Activated CD4-positive, CD25-positive, alpha-beta regulatory T cell treated with anti-CD3 and anti-CD28 coated beads, Interleukin-2, amount 50 U/mL, for 72 hours (primary cell): Measurements from ENCODE around the gene MYBBP1A.

Experiments
- DNase-seq: peaks from one replicate; pipeline ENCODE4 v3.0.0; 2021

MYBBP1A gene

DNA sequence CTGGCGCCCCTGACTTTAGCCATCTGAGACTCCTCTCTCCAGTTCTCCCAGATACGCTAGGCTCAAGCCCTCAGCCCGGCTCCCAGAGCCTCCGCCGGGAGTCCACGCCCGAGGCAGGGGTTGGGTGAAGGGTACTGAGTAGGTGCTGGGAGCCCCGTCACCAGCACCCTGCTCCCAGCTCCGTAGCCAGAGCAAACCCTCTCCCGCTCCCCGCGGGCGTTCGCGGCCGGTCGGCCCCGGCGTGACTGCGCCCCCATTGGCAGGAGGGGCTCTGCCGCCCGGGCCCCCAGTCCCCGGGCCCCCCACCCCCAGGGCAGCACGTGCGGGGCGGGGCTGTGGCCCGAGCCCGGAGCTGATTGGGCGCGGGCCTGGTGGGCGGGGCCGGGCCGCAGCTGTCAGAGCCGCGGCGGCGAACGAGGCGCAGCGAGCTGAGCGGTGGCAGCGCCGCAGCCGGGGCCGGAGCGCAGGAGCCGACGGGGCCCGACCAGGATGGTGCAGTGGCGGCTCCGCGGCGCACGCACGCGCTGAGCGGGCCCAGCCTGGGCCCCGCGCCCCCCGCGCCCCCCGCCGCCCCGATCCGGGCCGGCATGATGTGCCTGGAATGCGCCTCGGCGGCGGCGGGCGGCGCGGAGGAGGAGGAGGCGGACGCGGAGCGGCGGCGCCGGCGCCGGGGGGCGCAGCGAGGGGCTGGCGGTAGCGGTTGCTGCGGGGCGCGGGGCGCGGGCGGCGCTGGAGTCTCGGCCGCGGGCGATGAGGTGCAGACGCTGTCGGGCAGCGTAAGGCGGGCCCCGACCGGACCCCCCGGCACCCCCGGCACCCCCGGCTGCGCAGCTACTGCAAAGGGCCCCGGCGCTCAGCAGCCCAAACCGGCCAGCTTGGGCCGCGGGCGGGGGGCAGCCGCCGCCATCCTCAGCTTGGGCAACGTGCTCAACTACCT, 56.5 kb downstream of the MYBBP1A start, which contains the start of gene SPNS2:
TSS of gene SPNS2 (plus strand) at position 421 of the 937 bp plus-strand sequence. CDS start at position 588, 167 bp downstream.
- DNase-seq = peak; percentile 63

DNA sequence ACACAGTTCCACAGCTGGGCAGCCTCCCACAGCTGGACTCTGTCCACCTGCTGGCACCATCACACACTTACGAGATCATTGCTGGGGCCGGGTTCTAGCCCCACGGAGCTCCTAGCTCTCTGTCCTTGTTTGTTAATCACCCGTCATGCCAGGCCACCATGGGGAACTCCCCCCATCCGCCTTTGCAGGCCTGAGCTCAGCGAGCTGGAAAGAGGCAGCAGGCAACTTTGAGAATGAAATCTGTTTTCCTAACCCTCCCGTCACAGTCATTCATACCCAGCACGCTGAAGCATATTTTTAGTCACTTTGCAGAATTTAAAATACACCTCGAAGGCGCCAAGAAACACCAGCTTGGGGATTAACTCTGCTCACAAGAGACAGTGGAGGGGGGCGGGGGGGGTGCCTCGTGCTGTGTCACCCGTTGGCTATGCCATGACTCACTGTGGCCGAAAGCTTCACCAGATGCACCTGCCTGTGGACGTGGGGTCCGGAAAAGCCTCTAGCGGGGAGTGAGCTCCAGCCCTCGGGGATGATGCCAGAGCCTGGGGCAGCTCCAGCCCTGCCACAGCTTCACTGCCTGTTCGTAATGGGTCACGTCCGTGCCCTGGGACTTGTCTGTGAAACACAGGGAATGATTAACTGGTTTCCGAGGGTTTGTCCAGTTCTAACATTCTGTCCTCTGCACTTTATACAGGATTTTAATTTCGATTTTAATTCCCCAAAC, 57.9 kb downstream of the MYBBP1A start:
- no peak for DNase-seq

DNA sequence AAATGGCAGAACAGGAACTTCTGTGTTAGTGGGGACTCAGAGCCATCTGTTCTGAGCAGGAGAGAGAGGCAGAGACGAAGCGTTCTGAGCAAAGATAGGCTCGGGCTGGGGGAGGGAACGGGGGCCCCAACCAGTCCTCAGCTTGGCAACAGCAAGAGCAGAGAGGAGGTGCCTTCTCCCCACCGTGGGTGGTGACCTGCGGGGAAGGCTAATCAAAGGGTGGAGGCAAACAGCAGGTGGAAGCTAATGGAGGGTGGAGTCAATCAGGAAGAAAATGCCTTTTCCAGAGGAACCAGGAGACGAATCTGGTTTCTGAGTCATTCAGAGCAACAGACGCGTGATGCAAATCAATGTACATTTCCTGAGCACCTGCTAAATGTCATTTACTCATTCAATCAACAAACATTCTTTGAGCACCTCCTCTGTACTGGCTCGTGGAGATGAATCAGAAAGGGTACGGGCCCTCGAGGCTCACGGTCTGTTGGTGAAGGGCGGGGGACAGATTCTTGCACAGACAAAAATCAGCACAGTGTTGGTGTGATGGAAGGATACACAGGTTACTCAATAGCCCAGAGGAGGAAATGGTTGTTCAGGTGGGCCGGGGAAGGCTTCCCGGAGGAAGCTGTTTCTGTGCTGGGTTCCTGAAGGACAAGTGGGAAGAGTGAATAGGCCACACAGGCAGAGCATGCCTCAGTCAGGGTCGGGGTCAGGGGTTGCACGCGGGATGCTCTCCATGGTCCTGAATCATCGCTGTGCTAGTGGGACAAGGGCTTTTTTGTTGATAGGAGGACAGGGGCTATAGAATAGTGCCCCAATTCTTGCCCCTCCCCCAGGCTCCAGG, 62.2 kb downstream of the MYBBP1A start:
- DNase-seq = no peak

DNA sequence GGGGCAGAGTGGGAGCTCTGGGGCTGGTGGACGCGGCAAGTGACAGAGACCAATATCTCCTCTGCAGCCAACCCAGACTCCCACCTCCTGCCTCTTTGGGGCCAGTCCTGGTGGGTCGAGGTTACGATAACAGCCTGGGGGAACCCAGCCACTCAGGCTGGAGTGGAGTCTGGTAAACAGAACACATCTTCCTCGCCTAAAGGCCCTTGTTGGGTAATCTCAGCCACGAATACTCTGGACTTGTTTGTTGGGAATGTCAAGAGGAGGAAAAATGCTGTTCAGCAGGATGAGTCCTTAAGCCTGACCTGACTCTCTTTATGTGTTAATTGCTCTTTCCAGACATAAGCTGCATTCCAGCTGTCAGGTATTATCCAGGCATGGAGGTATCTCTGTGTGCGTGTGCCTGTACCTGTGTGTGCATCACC, 64.5 kb downstream of the MYBBP1A start:
- no peak for DNase-seq

DNA sequence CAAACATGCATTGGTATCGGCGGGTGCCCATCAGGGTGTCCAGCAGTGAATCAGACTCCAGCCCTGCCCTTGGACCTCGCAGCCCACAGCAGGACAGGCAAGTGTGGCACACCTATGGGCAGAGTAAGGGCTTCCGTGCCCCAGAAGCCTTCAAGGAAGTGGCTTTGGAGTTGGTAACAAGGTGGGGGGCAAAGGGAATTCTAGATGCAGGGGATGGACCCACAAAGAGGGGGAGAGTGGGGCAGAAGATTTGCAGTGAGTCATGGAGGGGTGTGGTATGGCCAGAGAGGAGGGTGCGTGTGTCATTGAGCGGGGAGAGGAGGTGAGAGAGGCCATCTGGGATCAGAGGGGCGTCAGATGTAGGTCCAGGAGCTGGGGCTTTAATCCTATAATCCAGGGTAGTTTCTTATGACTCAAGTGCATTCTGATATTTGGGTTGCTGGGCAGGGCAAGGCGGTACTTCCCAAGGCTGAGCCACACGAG, 65.0 kb downstream of the MYBBP1A start:
- no peak for DNase-seq

DNA sequence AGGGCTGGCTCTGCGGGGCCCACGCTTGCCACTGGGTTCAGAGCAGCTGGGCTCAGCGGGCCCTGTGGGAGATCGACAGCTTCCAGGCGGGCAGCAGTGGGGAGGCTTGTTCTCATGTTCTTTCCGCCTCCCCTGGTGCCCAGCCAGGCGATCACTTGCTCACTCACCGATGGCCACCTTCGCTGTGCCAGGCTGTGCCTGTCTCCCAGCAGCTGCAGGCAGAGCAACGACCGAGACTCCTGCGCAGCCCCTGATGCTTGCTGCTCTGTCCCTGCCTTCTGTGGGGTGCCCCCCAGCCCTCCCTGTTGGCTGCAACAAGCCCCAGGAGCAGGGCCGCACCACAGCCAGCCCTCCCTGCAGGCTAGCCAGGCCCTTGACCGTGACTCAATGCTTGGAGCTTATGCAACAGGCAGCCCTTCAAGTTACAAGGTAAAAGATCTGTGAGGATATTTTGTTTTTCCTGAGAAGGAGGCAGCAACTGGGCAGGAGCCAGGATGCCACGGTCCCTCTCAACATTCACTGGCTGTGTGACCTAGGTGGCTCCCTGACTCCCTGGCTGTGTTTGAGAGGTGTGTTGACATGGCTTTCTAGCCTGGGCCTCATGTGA, 66.1 kb downstream of the MYBBP1A start:
- DNase-seq = no peak
